IMR-90 (cell line): Measurements from ENCODE around the gene VSTM5. TPM values are rescaled to one million over a fixed set of nuclear protein-coding genes. Genes with fewer than 3 reads are reported as not detected.

Source experiments
- ATAC-seq: fragments of 200-7000 bp; cut with Tn5 transposase; 2 replicates; pipeline ENCODE4 v1.9.1; 2020; ENCODE audit warnings: low read depth, mild to moderate bottlenecking, moderate library complexity
- BruUV-seq: library from RNA; stranded (reverse); fragments of 400-500 nt; replicated peaks from 2 replicates; lab custom pipeline; 2021; lab: Mats Ljungman, UMichigan
- CTCF ChIA-PET: fragments of 300-600 bp; formaldehyde crosslinking; extraction: SDS; loops from one replicate; lab custom pipeline; 2021; ENCODE audit warnings: antibody characterized with exemption; lab: Yijun Ruan, JAX
- POLR2A ChIA-PET: fragments of 300-600 bp; sonication (Branson Sonifier 250); formaldehyde crosslinking; loops from one replicate; lab custom pipeline; 2022; ENCODE audit warnings: antibody characterized with exemption; ENCODE audit not compliant: unreplicated experiment; lab: Charles Lee
- DNase-seq: peaks from one replicate; pipeline ENCODE4 v3.0.0; 2013
- H2AFZ ChIP-seq: replicated peaks from 2 replicates; pipeline ENCODE3; 2013; ENCODE audit warnings: low read length, mild to moderate bottlenecking; ENCODE audit not compliant: poor library complexity
- H2AK5ac ChIP-seq: 2 replicates; pipeline ENCODE4 v1.6.1; 2013; ENCODE audit warnings: low read depth, low read length, inconsistent platforms
- H2AK9ac ChIP-seq: replicated peaks from 2 replicates; pipeline ENCODE3; 2013; ENCODE audit warnings: mild to moderate bottlenecking, low read depth, low read length, moderate library complexity; ENCODE audit not compliant: poor library complexity
- H2BK120ac ChIP-seq: 2 replicates; pipeline ENCODE4 v1.6.1; 2013; ENCODE audit warnings: low read depth, low read length, inconsistent platforms
- H2BK15ac ChIP-seq: 3 replicates; pipeline ENCODE4 v1.6.1; 2013; ENCODE audit warnings: low read depth, low read length, inconsistent platforms
- H2BK20ac ChIP-seq: 2 replicates; pipeline ENCODE4 v1.6.1; 2013; ENCODE audit warnings: low read depth, mild to moderate bottlenecking, inconsistent platforms, low read length, moderate library complexity
- H2BK5ac ChIP-seq: 2 replicates; pipeline ENCODE4 v1.6.1; 2013; ENCODE audit warnings: mild to moderate bottlenecking, low read depth, low read length, inconsistent platforms; ENCODE audit not compliant: poor library complexity, severe bottlenecking
- H3K14ac ChIP-seq: replicated peaks from 2 replicates; pipeline ENCODE4 v1.6.1; 2013; ENCODE audit warnings: low read depth, low read length, inconsistent platforms
- H3K18ac ChIP-seq: 2 replicates; pipeline ENCODE4 v1.6.1; 2013; ENCODE audit warnings: low read depth, low read length, control low read depth
- H3K23ac ChIP-seq: 2 replicates; pipeline ENCODE4 v1.6.1; 2013; ENCODE audit warnings: low read depth, low read length, inconsistent platforms
- H3K27ac ChIP-seq: 2 replicates; pipeline ENCODE4 v1.5.1; 2013; ENCODE audit warnings: mild to moderate bottlenecking, control low read depth, low read length; ENCODE audit not compliant: insufficient read depth
- H3K27me3 ChIP-seq: 2 replicates; pipeline ENCODE4 v1.6.1; 2013; ENCODE audit warnings: low read length; ENCODE audit not compliant: control insufficient read depth, insufficient read depth
- H3K36me3 ChIP-seq: 2 replicates; pipeline ENCODE4 v1.6.1; 2013; ENCODE audit warnings: low read length, mixed read lengths; ENCODE audit not compliant: control insufficient read depth, insufficient read depth
- H3K4ac ChIP-seq: 2 replicates; pipeline ENCODE4 v1.6.1; 2013; ENCODE audit warnings: low read depth, low read length, inconsistent platforms
- H3K4me1 ChIP-seq: 2 replicates; pipeline ENCODE4 v1.6.1; 2013; ENCODE audit warnings: low read length, mixed read lengths; ENCODE audit not compliant: control insufficient read depth, insufficient read depth
- H3K4me2 ChIP-seq: 2 replicates; pipeline ENCODE4 v1.6.1; 2013; ENCODE audit warnings: low read depth, mild to moderate bottlenecking, control low read depth, low read length, moderate library complexity
- H3K4me3 ChIP-seq: 2 replicates; pipeline ENCODE4 v1.5.1; 2013; ENCODE audit warnings: low read depth, mild to moderate bottlenecking, control low read depth, low read length, moderate library complexity; ENCODE audit not compliant: insufficient read depth
- H3K56ac ChIP-seq: 2 replicates; pipeline ENCODE4 v1.6.1; 2013; ENCODE audit warnings: low read length, inconsistent platforms; ENCODE audit not compliant: insufficient read depth; ENCODE audit errors: extremely low read depth
- H3K79me1 ChIP-seq, 2 experiments: 2 replicates each; pipeline ENCODE4 v1.6.1; 2013; ENCODE audit warnings: low read length in 2 of 2, inconsistent platforms in 1 of 2, low read depth in 1 of 2
- H3K9ac ChIP-seq: 2 replicates; pipeline ENCODE4 v1.6.1; 2013; ENCODE audit warnings: low read depth, low read length, control low read depth
- H3K9me1 ChIP-seq: 2 replicates; pipeline ENCODE4 v1.6.1; 2013; ENCODE audit warnings: low read length, inconsistent platforms; ENCODE audit not compliant: insufficient read depth
- H3K9me3 ChIP-seq: 2 replicates; pipeline ENCODE4 v1.6.1; 2013; ENCODE audit warnings: low read length; ENCODE audit not compliant: control insufficient read depth, insufficient read depth
- H4K20me1 ChIP-seq: 2 replicates; pipeline ENCODE4 v1.6.1; 2013; ENCODE audit warnings: low read length, inconsistent platforms; ENCODE audit not compliant: insufficient read depth
- H4K5ac ChIP-seq: 2 replicates; pipeline ENCODE4 v1.6.1; 2013; ENCODE audit warnings: mild to moderate bottlenecking, low read depth, low read length, control low read depth
- H4K8ac ChIP-seq, 2 experiments: 2 replicates each; pipeline ENCODE4 v1.6.1; 2013; ENCODE audit warnings: low read depth in 2 of 2, low read length in 2 of 2, control low read depth in 1 of 2, inconsistent platforms in 1 of 2
- H4K91ac ChIP-seq: 2 replicates; pipeline ENCODE4 v1.6.1; 2013; ENCODE audit warnings: low read depth, low read length, inconsistent platforms; ENCODE audit not compliant: insufficient read depth
- MAFK ChIP-seq: IDR thresholded peaks from 2 replicates; pipeline ENCODE4 v1.6.1; 2012; ENCODE audit warnings: low read depth, low read length, improper control_type of control experiment
- MAZ ChIP-seq: IDR thresholded peaks from 2 replicates; pipeline ENCODE4 v1.6.1; 2012; ENCODE audit warnings: low read depth, mild to moderate bottlenecking, low read length, improper control_type of control experiment, moderate library complexity, borderline replicate concordance
- MXI1 ChIP-seq: IDR thresholded peaks from 2 replicates; pipeline ENCODE4 v1.6.1; 2012; ENCODE audit warnings: low read depth, mild to moderate bottlenecking, low read length, moderate library complexity, borderline replicate concordance
- NFE2L2 ChIP-seq: fragments of 150-350 bp; IDR thresholded peaks from 2 replicates; pipeline ENCODE4 v1.6.1; 2016; ENCODE audit warnings: low read depth, mild to moderate bottlenecking, low read length
- RCOR1 ChIP-seq: IDR thresholded peaks from 2 replicates; pipeline ENCODE4 v1.6.1; 2012; ENCODE audit warnings: mild to moderate bottlenecking, low read length, improper control_type of control experiment; ENCODE audit not compliant: insufficient replicate concordance
- RFX5 ChIP-seq: IDR thresholded peaks from 2 replicates; pipeline ENCODE4 v1.8.0; 2012; ENCODE audit warnings: low read depth, mild to moderate bottlenecking, low read length, moderate library complexity
- WGBS, 2 experiments: methylation state at CpG; one replicate each; pipeline versions ENCODE4 v1.1.5 to v1.1.7; 2013; ENCODE audit warnings: missing lambda C conversion rate in 2 of 2; ENCODE audit not compliant: insufficient read length in 1 of 2; ENCODE audit errors: extremely low coverage in 2 of 2; 5-methylcytosine and 5-hydroxymethylcytosine counted together
- dilution Hi-C: fragments of 300-500 bp; cut with HindIII; formaldehyde crosslinking; loops from one replicate; pipeline ENCODE4 v1.14.3; 2018; ENCODE audit warnings: low sequenced_read_pairs; ENCODE audit not compliant: unreplicated experiment
- in situ Hi-C: fragments of 300-500 bp; cut with MboI; formaldehyde crosslinking; loops from 3 replicates; pipeline ENCODE4 v1.14.3; 2019; ENCODE audit warnings: low sequenced_read_pairs, inconsistent platforms, mixed read lengths
- intact Hi-C: fragments of 100-400 bp; cut with micrococcal nuclease; formaldehyde crosslinking; loops from 2 replicates; pipeline ENCODE4 v1.10.0; 2022
- polyA plus RNA-seq, 3 experiments: library from polyadenylated mRNA; depleted of rRNA; stranded (reverse); fragments of >200 nt; gene quantifications; 2 replicates each; pipeline ENCODE4 v1.2.3, GENCODE V29; 2012; ENCODE audit warnings: low replicate concordance in 1 of 3
- total RNA-seq: library from RNA; depleted of rRNA; stranded (reverse); fragments of >200 nt; gene quantifications from 2 replicates; pipeline ENCODE4 v1.2.3, GENCODE V29; 2012
- TF ChIP-seq, protein P1 (sequence below): conservative IDR thresholded peaks from 2 replicates; pipeline ENCODE4 v1.5.1; 2012; ENCODE audit warnings: mild to moderate bottlenecking, low read depth, low read length, improper control_type of control experiment
- TF ChIP-seq, protein P2 (sequence below): fragments of 150-350 bp; IDR thresholded peaks from 2 replicates; pipeline ENCODE4 v1.6.1; 2017; ENCODE audit warnings: mild to moderate bottlenecking, antibody characterized with exemption, low read length, low read depth

Gene VSTM5
- total and polyA plus RNA-seq, 2 of the 4 experiments (the other 2 are of a cell fraction) = 0.36 to 0.43 TPM

DNA sequence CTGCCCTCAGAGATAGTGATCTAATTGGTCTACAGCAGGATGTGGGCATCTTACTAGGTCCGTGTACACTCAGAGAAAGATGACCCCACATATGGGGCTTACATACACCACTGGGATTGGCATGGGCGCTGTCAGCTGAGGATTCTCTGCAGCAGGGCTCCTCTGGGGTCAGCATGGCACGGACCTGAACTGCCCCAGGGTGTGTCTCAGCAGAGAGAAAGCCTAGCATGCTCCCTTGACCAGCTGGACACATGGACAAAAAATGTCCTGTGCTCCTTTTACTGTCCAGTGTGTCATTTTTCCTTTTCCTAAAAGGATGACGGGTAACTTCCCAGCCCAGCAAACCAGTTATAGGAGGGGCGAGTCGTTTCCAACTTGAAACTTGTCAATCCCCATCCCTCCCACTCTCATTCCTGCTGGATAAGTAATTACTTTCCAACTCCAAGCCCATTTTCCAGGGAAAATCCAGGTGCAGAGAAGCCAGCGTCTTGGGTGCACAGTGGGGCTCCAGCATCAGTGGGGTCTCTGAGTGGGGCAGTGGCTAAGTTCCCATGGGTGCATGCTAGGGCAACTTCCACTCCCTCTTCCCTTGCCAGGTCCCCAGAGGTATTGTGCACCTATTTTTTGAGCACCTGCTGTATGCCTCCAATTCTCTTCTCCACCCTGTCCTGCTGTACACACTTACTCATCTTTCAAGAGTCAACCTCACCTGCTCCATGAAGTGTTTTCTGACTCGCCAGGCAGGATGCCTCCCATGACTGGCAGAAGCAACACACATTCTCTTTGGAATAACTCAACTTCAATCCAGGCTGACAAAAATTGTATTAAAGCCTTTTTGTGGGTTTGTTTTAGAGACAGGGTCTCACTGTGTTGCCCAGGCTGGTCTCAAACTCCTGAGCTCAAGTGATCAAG lies 5.0 kb downstream of the VSTM5 start:
- Histone ChIP-seq H3K9me3 (no peaks in the 10 kb centered on the region), H2BK20ac (no peak overlapping the region), H3K4me3 (no peak overlapping the region), H3K36me3 (no peaks in the 10 kb centered on the region), H4K20me1 (no peaks in the 10 kb centered on the region), H3K23ac (no peak overlapping the region), H2BK5ac (no peak overlapping the region), H3K9ac (no peak overlapping the region), H4K5ac (no peak overlapping the region; the same call in 1 of the 2 replicates), H4K91ac (peak overlapping the region; percentile 53), H2BK120ac (peak overlapping the region; percentile 95), H2AK9ac (no peak overlapping the region), H2AK5ac (peak overlapping the region; percentile 84), H3K56ac (no peak overlapping the region), H2AFZ (no peak overlapping the region), H3K4me2 (no peak overlapping the region), H2BK15ac (no peak overlapping the region; the same call in 2 of the 3 replicates), H3K27ac (no peak overlapping the region), H3K4ac (peak overlapping the region; percentile 45; the same call in 1 of the 2 replicates), H3K4me1 (peaks cover 11% of the 10 kb centered on the region), H4K8ac (peak overlapping the region in 1 of 2 experiments; percentile 88; a peak in 1 of 4 replicates), H3K9me1 (peaks cover 3% of the 10 kb centered on the region; the same call in 1 of the 2 replicates), H3K14ac (no peak overlapping the region), H3K18ac (peak overlapping the region; percentile 96; the same call in 1 of the 2 replicates), H3K79me1 (no peaks in the 10 kb centered on the region), H3K27me3 (no peaks in the 10 kb centered on the region)
- TF ChIP-seq NFE2L2 = no peak
- no peak for TF ChIP-seq MAFK
- TF ChIP-seq, protein P1, sequence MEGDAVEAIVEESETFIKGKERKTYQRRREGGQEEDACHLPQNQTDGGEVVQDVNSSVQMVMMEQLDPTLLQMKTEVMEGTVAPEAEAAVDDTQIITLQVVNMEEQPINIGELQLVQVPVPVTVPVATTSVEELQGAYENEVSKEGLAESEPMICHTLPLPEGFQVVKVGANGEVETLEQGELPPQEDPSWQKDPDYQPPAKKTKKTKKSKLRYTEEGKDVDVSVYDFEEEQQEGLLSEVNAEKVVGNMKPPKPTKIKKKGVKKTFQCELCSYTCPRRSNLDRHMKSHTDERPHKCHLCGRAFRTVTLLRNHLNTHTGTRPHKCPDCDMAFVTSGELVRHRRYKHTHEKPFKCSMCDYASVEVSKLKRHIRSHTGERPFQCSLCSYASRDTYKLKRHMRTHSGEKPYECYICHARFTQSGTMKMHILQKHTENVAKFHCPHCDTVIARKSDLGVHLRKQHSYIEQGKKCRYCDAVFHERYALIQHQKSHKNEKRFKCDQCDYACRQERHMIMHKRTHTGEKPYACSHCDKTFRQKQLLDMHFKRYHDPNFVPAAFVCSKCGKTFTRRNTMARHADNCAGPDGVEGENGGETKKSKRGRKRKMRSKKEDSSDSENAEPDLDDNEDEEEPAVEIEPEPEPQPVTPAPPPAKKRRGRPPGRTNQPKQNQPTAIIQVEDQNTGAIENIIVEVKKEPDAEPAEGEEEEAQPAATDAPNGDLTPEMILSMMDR = no peak
- no peak for TF ChIP-seq RCOR1
- TF ChIP-seq, protein P2, sequence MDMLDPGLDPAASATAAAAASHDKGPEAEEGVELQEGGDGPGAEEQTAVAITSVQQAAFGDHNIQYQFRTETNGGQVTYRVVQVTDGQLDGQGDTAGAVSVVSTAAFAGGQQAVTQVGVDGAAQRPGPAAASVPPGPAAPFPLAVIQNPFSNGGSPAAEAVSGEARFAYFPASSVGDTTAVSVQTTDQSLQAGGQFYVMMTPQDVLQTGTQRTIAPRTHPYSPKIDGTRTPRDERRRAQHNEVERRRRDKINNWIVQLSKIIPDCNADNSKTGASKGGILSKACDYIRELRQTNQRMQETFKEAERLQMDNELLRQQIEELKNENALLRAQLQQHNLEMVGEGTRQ = no peak
- no peak for TF ChIP-seq MAZ
- no peak for TF ChIP-seq RFX5
- no peak for TF ChIP-seq MXI1
- DNase-seq = no peak
- in situ Hi-C loops = no loop called here
- intact Hi-C loops = no loop called here
- 100% methylated on average over 2 of the region's 8 CpGs; no CpG with 5 or more reads in 1 of the 2 experiments for WGBS, 2 experiments
- no TSS peak for BruUV-seq
- dilution Hi-C loops = no loop called here
- no peak for ATAC-seq
- CTCF ChIA-PET = no interaction called here
- POLR2A ChIA-PET = no interaction called here
